ENCODE measurements around the gene CACNA2D1.
"Not testable (repeated sequence)": the region's sequence is repeated elsewhere in the genome, so short reads cannot be mapped to it uniquely, and the experiment has no call there.

The CACNA2D1 gene

GRCh38 chr7:82152858-82153257 is 290.7 kb downstream of the CACNA2D1 start:
- Histone ChIP-seq H3K79me1 (ENCODE audit: low read length) (peaks cover 2% of the 10 kb centered on the region), H2BK5ac (ENCODE audit: low read length) (no peak overlapping the region), H3K9ac (ENCODE audit: low read length) (no peak overlapping the region), H3K79me2 (ENCODE audit: control insufficient read depth, insufficient read depth, low read length) (no peaks in the 10 kb centered on the region), H3K23ac (ENCODE audit: low read length) (no peak overlapping the region), H2BK120ac (ENCODE audit: low read depth, low read length) (no peak overlapping the region), H3K4me3 (ENCODE audit: low read length) (no peak overlapping the region), H3K4me2 (ENCODE audit: low read length) (no peak overlapping the region), H3K27ac (ENCODE audit: low read depth, low read length) (no peak overlapping the region), H2AK5ac (ENCODE audit: low read length) (no peak overlapping the region), H3K56ac (ENCODE audit: low read length) (no peak overlapping the region), H2BK15ac (replicated peaks; ENCODE audit: low read depth) (no peak overlapping the region), H3K4me1 (ENCODE audit: control insufficient read depth, low read depth, low read length) (peaks cover 2% of the 10 kb centered on the region), H3K18ac (ENCODE audit: low read length) (no peak overlapping the region), H3K4ac (ENCODE audit: low read depth, low read length) (no peak overlapping the region), H4K5ac (ENCODE audit: low read length) (no peak overlapping the region), H3K27me3 (ENCODE audit: insufficient read depth, low read length, poor library complexity) (no peaks in the 10 kb centered on the region), H3K36me3 (ENCODE audit: control insufficient read depth, insufficient read depth, low read length) (no peaks in the 10 kb centered on the region), H4K8ac (ENCODE audit: low read depth, low read length) (no peak overlapping the region)
- no peak for DNase-seq
- no CpG with 5 or more reads among the region's 1 CpG for WGBS (ENCODE audit: extremely low coverage, insufficient coverage, low lambda C conversion rate)

- H3K79me2 ChIP-seq (ENCODE audit: control insufficient read depth, insufficient read depth, low read length), result no peaks in the 10 kb centered on the region
- no peaks in the 10 kb centered on the region for H3K27me3 ChIP-seq (ENCODE audit: insufficient read depth, low read length, poor library complexity)
- no peak overlapping the region for H2BK120ac ChIP-seq (ENCODE audit: low read depth, low read length)
- H2BK5ac ChIP-seq (ENCODE audit: low read length), result no peak overlapping the region
- H3K27ac ChIP-seq (ENCODE audit: low read depth, low read length), result no peak overlapping the region
- H3K23ac ChIP-seq (ENCODE audit: low read length), result no peak overlapping the region
- H2BK15ac ChIP-seq (replicated peaks; ENCODE audit: low read depth), result no peak overlapping the region
- H3K36me3 ChIP-seq (ENCODE audit: control insufficient read depth, insufficient read depth, low read length), result no peaks in the 10 kb centered on the region
- no peak overlapping the region for H3K56ac ChIP-seq (ENCODE audit: low read length)
- no peak overlapping the region for H3K4me3 ChIP-seq (ENCODE audit: low read length)
- no peak overlapping the region for H4K5ac ChIP-seq (ENCODE audit: low read length)
- H3K4me1 ChIP-seq (ENCODE audit: control insufficient read depth, low read depth, low read length), result no peaks in the 10 kb centered on the region
- H4K8ac ChIP-seq (ENCODE audit: low read depth, low read length), result no peak overlapping the region
- H3K9ac ChIP-seq (ENCODE audit: low read length), result no peak overlapping the region
- no peak overlapping the region for H3K18ac ChIP-seq (ENCODE audit: low read length)
- H3K4me2 ChIP-seq (ENCODE audit: low read length), result no peak overlapping the region
- no CpG with 5 or more reads among the region's 4 CpGs for WGBS (ENCODE audit: extremely low coverage, insufficient coverage, low lambda C conversion rate)
- DNase-seq, result no peak
- H2AK5ac ChIP-seq (ENCODE audit: low read length), result no peak overlapping the region
- peaks cover 2% of the 10 kb centered on the region for H3K79me1 ChIP-seq (ENCODE audit: low read length)
- no peak overlapping the region for H3K4ac ChIP-seq (ENCODE audit: low read depth, low read length)
Observed at GRCh38 chr7:82146491-82146890, 297.1 kb downstream of the CACNA2D1 start.

GRCh38 chr7:82142263-82142864 is 301.2 kb downstream of the CACNA2D1 start:
- H4K8ac ChIP-seq (ENCODE audit: low read depth, low read length), result no peak overlapping the region
- H2BK15ac ChIP-seq (replicated peaks; ENCODE audit: low read depth), result no peak overlapping the region
- no peak overlapping the region for H3K9ac ChIP-seq (ENCODE audit: low read length)
- no peaks in the 10 kb centered on the region for H3K79me2 ChIP-seq (ENCODE audit: control insufficient read depth, insufficient read depth, low read length)
- H3K18ac ChIP-seq (ENCODE audit: low read length), result no peak overlapping the region
- H3K4me3 ChIP-seq (ENCODE audit: low read length), result no peak overlapping the region
- no peak overlapping the region for H2AK5ac ChIP-seq (ENCODE audit: low read length)
- no peak overlapping the region for H3K4me2 ChIP-seq (ENCODE audit: low read length)
- H3K4me1 ChIP-seq (ENCODE audit: control insufficient read depth, low read depth, low read length), result no peaks in the 10 kb centered on the region
- H3K79me1 ChIP-seq (ENCODE audit: low read length), result no peaks in the 10 kb centered on the region
- H3K56ac ChIP-seq (ENCODE audit: low read length), result no peak overlapping the region
- no peak overlapping the region for H3K23ac ChIP-seq (ENCODE audit: low read length)
- no peak overlapping the region for H2BK5ac ChIP-seq (ENCODE audit: low read length)
- no peak overlapping the region for H3K4ac ChIP-seq (ENCODE audit: low read depth, low read length)
- DNase-seq, result no peak
- H3K36me3 ChIP-seq (ENCODE audit: control insufficient read depth, insufficient read depth, low read length), result no peaks in the 10 kb centered on the region
- H3K27ac ChIP-seq (ENCODE audit: low read depth, low read length), result no peak overlapping the region
- H2BK120ac ChIP-seq (ENCODE audit: low read depth, low read length), result no peak overlapping the region
- no peaks in the 10 kb centered on the region for H3K27me3 ChIP-seq (ENCODE audit: insufficient read depth, low read length, poor library complexity)
- H4K5ac ChIP-seq (ENCODE audit: low read length), result no peak overlapping the region

- Histone ChIP-seq H3K79me1 (ENCODE audit: low read length) (no peaks in the 10 kb centered on the region), H2BK120ac (ENCODE audit: low read depth, low read length) (no peak overlapping the region), H3K56ac (ENCODE audit: low read length) (no peak overlapping the region), H3K4ac (ENCODE audit: low read depth, low read length) (no peak overlapping the region), H3K4me1 (ENCODE audit: control insufficient read depth, low read depth, low read length) (no peaks in the 10 kb centered on the region), H4K5ac (ENCODE audit: low read length) (no peak overlapping the region), H3K18ac (ENCODE audit: low read length) (no peak overlapping the region), H3K79me2 (ENCODE audit: control insufficient read depth, insufficient read depth, low read length) (no peaks in the 10 kb centered on the region), H3K27ac (ENCODE audit: low read depth, low read length) (no peak overlapping the region), H2AK5ac (ENCODE audit: low read length) (no peak overlapping the region), H3K4me2 (ENCODE audit: low read length) (no peak overlapping the region), H2BK5ac (ENCODE audit: low read length) (no peak overlapping the region), H3K27me3 (ENCODE audit: insufficient read depth, low read length, poor library complexity) (no peaks in the 10 kb centered on the region), H3K4me3 (ENCODE audit: low read length) (no peak overlapping the region), H3K9ac (ENCODE audit: low read length) (no peak overlapping the region), H3K36me3 (ENCODE audit: control insufficient read depth, insufficient read depth, low read length) (no peaks in the 10 kb centered on the region), H4K8ac (ENCODE audit: low read depth, low read length) (no peak overlapping the region), H3K23ac (ENCODE audit: low read length) (no peak overlapping the region), H2BK15ac (replicated peaks; ENCODE audit: low read depth) (no peak overlapping the region)
- DNase-seq, result no peak
- no CpG with 5 or more reads among the region's 7 CpGs for WGBS (ENCODE audit: extremely low coverage, insufficient coverage, low lambda C conversion rate)
Observed at GRCh38 chr7:82141427-82141826, 302.1 kb downstream of the CACNA2D1 start.

DNA sequence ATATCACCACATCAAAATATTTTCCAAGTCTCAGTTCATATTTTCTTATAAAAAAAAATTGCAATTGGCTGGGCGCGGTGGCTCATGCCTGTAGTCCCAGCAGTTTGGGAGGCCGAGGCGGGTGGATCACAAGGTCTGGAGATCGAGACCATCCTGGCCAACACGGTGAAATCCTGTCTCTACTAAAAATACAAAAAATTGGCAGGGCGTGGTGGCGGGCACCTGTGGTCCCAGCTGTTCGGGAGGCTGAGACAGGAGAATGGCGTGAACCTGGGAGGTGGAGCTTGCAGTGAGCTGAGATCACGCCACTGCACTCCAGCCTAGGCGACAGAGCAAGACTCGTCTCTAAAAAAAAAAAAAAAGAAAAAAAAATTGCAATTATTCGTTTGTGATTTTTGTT is 303.0 kb downstream of the CACNA2D1 start:
- H3K4me3 ChIP-seq (ENCODE audit: low read length); H3K4me2 ChIP-seq (ENCODE audit: low read length); H3K27ac ChIP-seq (ENCODE audit: low read depth, low read length); H3K18ac ChIP-seq (ENCODE audit: low read length); DNase-seq; H3K9ac ChIP-seq (ENCODE audit: low read length); H4K5ac ChIP-seq (ENCODE audit: low read length); H3K23ac ChIP-seq (ENCODE audit: low read length); H3K56ac ChIP-seq (ENCODE audit: low read length); H3K27me3 ChIP-seq (ENCODE audit: insufficient read depth, low read length, poor library complexity); H3K36me3 ChIP-seq (ENCODE audit: control insufficient read depth, insufficient read depth, low read length); H3K79me1 ChIP-seq (ENCODE audit: low read length); H3K79me2 ChIP-seq (ENCODE audit: control insufficient read depth, insufficient read depth, low read length); H2BK15ac ChIP-seq (replicated peaks; ENCODE audit: low read depth); H3K4me1 ChIP-seq (ENCODE audit: control insufficient read depth, low read depth, low read length); H2AK5ac ChIP-seq (ENCODE audit: low read length); H2BK120ac ChIP-seq (ENCODE audit: low read depth, low read length); H4K8ac ChIP-seq (ENCODE audit: low read depth, low read length); H2BK5ac ChIP-seq (ENCODE audit: low read length); H3K4ac ChIP-seq (ENCODE audit: low read depth, low read length): not testable (repeated sequence)
- no CpG with 5 or more reads among the region's 14 CpGs for WGBS (ENCODE audit: extremely low coverage, insufficient coverage, low lambda C conversion rate)

GRCh38 chr7:82131215-82131614 is 312.4 kb downstream of the CACNA2D1 start:
- H2BK5ac ChIP-seq (ENCODE audit: low read length), result no peak overlapping the region
- H2BK15ac ChIP-seq (replicated peaks; ENCODE audit: low read depth), result no peak overlapping the region
- H3K79me1 ChIP-seq (ENCODE audit: low read length), result no peaks in the 10 kb centered on the region
- H3K27me3 ChIP-seq (ENCODE audit: insufficient read depth, low read length, poor library complexity), result no peaks in the 10 kb centered on the region
- H3K4me1 ChIP-seq (ENCODE audit: control insufficient read depth, low read depth, low read length), result no peaks in the 10 kb centered on the region
- H2BK120ac ChIP-seq (ENCODE audit: low read depth, low read length), result no peak overlapping the region
- no peak overlapping the region for H3K27ac ChIP-seq (ENCODE audit: low read depth, low read length)
- H3K36me3 ChIP-seq (ENCODE audit: control insufficient read depth, insufficient read depth, low read length), result no peaks in the 10 kb centered on the region
- no peak overlapping the region for H3K4ac ChIP-seq (ENCODE audit: low read depth, low read length)
- H3K79me2 ChIP-seq (ENCODE audit: control insufficient read depth, insufficient read depth, low read length), result no peaks in the 10 kb centered on the region
- H3K4me2 ChIP-seq (ENCODE audit: low read length), result no peak overlapping the region
- no peak overlapping the region for H3K4me3 ChIP-seq (ENCODE audit: low read length)
- no peak overlapping the region for H4K8ac ChIP-seq (ENCODE audit: low read depth, low read length)
- no peak overlapping the region for H2AK5ac ChIP-seq (ENCODE audit: low read length)
- no peak overlapping the region for H3K9ac ChIP-seq (ENCODE audit: low read length)
- WGBS (ENCODE audit: extremely low coverage, insufficient coverage, low lambda C conversion rate), result 100% methylated on average over 2 of the region's 2 CpGs
- H3K18ac ChIP-seq (ENCODE audit: low read length), result no peak overlapping the region
- no peak overlapping the region for H4K5ac ChIP-seq (ENCODE audit: low read length)
- no peak overlapping the region for H3K56ac ChIP-seq (ENCODE audit: low read length)
- DNase-seq, result no peak
- H3K23ac ChIP-seq (ENCODE audit: low read length), result no peak overlapping the region
